WI38 (cell line): ENCODE data around the gene KIRREL1.
A peak's percentile ranks its signal among the peaks of the same experiment; 100 is the strongest.
"Not testable (repeated sequence)": the region's sequence is repeated elsewhere in the genome, so short reads cannot be mapped to it uniquely, and the experiment has no call there.

ENCODE experiments used
- H3K4me3 ChIP-seq: 2 replicates; pipeline ENCODE4 v1.5.1; 2011; ENCODE audit warnings: low read depth, mild to moderate bottlenecking, control low read depth, low read length
- CTCF ChIP-seq: IDR thresholded peaks from 2 replicates; pipeline ENCODE4 v1.5.1; 2012; ENCODE audit warnings: low read depth, mild to moderate bottlenecking, control low read depth, low read length

The KIRREL1 gene

GRCh38 chr1:158124999-158125398, 131.6 kb downstream of the KIRREL1 start:
- TF ChIP-seq CTCF = peak; percentile 85
- H3K4me3 ChIP-seq = no peak overlapping the region

GRCh38 chr1:158126425-158126824, 133.0 kb downstream of the KIRREL1 start:
- TF ChIP-seq CTCF = no peak
- no peak overlapping the region for H3K4me3 ChIP-seq

- not testable (repeated sequence) for H3K4me3 ChIP-seq
Measured at GRCh38 chr1:158128531-158128930, 135.1 kb downstream of the KIRREL1 start.

GRCh38 chr1:158131217-158131616, 137.8 kb downstream of the KIRREL1 start:
- no peak for TF ChIP-seq CTCF

GRCh38 chr1:158140764-158141192, 147.3 kb downstream of the KIRREL1 start:
- no peak overlapping the region for H3K4me3 ChIP-seq
- TF ChIP-seq CTCF = no peak

More at GRCh38 chr1:158131217-158131616, 137.8 kb downstream of the KIRREL1 start:
- no peak overlapping the region for H3K4me3 ChIP-seq

GRCh38 chr1:158145173-158145719, 151.8 kb downstream of the KIRREL1 start:
- TF ChIP-seq CTCF = no peak

GRCh38 chr1:158146165-158146564, 152.7 kb downstream of the KIRREL1 start:
- no peak overlapping the region for H3K4me3 ChIP-seq
- no peak for TF ChIP-seq CTCF

More at GRCh38 chr1:158145173-158145719, 151.8 kb downstream of the KIRREL1 start:
- H3K4me3 ChIP-seq = no peak overlapping the region

GRCh38 chr1:158146739-158147138, 153.3 kb downstream of the KIRREL1 start:
- no peak for TF ChIP-seq CTCF
- H3K4me3 ChIP-seq = no peak overlapping the region
